K562 (cell line): ENCODE measurements around the gene CBX3. TPM values are rescaled to one million over a fixed set of nuclear protein-coding genes. Genes with fewer than 3 reads are reported as not detected.

Experiments used
- CBX5 ChIP-seq: IDR thresholded peaks from 2 replicates; pipeline ENCODE4 v1.6.1; 2014; ENCODE audit warnings: low read depth, borderline replicate concordance
- COPS2 ChIP-seq: fragments of 450-650 bp; conservative IDR thresholded peaks from 2 replicates; pipeline ENCODE4 v1.6.1; 2016; ENCODE audit warnings: mild to moderate bottlenecking, moderate library complexity
- EP400 ChIP-seq: fragments of 450-650 bp; IDR thresholded peaks from 2 replicates; pipeline ENCODE4 v1.6.1; 2017; ENCODE audit warnings: antibody characterized with exemption, mild to moderate bottlenecking, moderate library complexity
- FIP1L1 ChIP-seq: fragments of 200-400 bp; formaldehyde crosslinking; IDR thresholded peaks from 2 replicates; pipeline ENCODE4 v1.6.1; 2018; ENCODE audit warnings: mild to moderate bottlenecking, low read depth, low read length; ENCODE audit not compliant: poor library complexity, severe bottlenecking
- GATAD2B ChIP-seq: fragments of 450-650 bp; IDR thresholded peaks from 2 replicates; pipeline ENCODE4 v1.6.1; 2017; ENCODE audit warnings: mild to moderate bottlenecking, borderline replicate concordance
- HDAC2 ChIP-seq: fragments of 450-650 bp; IDR thresholded peaks from 2 replicates; pipeline ENCODE4 v1.6.1; 2016; ENCODE audit warnings: mild to moderate bottlenecking
- HIVEP1 ChIP-seq: fragments of 250-450 bp; sonication (Bioruptor Pico); IDR thresholded peaks from 2 replicates; pipeline ENCODE4 v1.4.0; 2020; ENCODE audit warnings: mild to moderate bottlenecking
- KLF6 ChIP-seq: fragments of 250-450 bp; sonication (Bioruptor Pico); IDR thresholded peaks from 2 replicates; pipeline ENCODE4 v1.4.0; 2020; ENCODE audit warnings: mild to moderate bottlenecking, moderate library complexity, borderline replicate concordance
- MBD2 ChIP-seq: sonication (generic); IDR thresholded peaks from 2 replicates; pipeline ENCODE4 v1.6.1; 2016; ENCODE audit warnings: low read depth, borderline replicate concordance
- NFIC ChIP-seq: fragments of 450-650 bp; IDR thresholded peaks from 2 replicates; pipeline ENCODE4 v1.6.1; 2017; ENCODE audit warnings: mild to moderate bottlenecking, inconsistent platforms
- NUFIP1 ChIP-seq: fragments of 450-650 bp; IDR thresholded peaks from 2 replicates; pipeline ENCODE4 v1.6.1; 2018; ENCODE audit not compliant: partially characterized antibody
- PHF8 ChIP-seq: fragments of 200-600 bp; sonication (generic); IDR thresholded peaks from 2 replicates; pipeline ENCODE4 v1.6.1; 2012; ENCODE audit warnings: mixed run types, mild to moderate bottlenecking, inconsistent platforms, low read length, moderate library complexity, borderline replicate concordance
- PTRF ChIP-seq: fragments of 450-650 bp; IDR thresholded peaks from 2 replicates; pipeline ENCODE4 v1.6.1; 2016; ENCODE audit warnings: mild to moderate bottlenecking, missing genetic modification characterization, missing compliant biosample characterization
- RFX7 ChIP-seq: fragments of 250-450 bp; sonication (Bioruptor Pico); IDR thresholded peaks from 2 replicates; pipeline ENCODE4 v1.5.1; 2021; ENCODE audit warnings: mild to moderate bottlenecking
- SETDB1 ChIP-seq: IDR thresholded peaks from one replicate; pipeline ENCODE4 v1.6.1; 2012; ENCODE audit warnings: low read length, control low read depth, inconsistent platforms
- SPI1 ChIP-seq: IDR thresholded peaks from 2 replicates; pipeline ENCODE4 v1.6.1; 2011; ENCODE audit warnings: low read depth, low read length, control low read depth, borderline replicate concordance
- SRSF3 ChIP-seq: fragments of 200-400 bp; formaldehyde crosslinking; IDR thresholded peaks from 2 replicates; pipeline ENCODE4 v1.6.1; 2016; ENCODE audit warnings: mild to moderate bottlenecking, low read length, moderate library complexity; ENCODE audit not compliant: insufficient read depth
- SRSF7 ChIP-seq: fragments of 200-400 bp; formaldehyde crosslinking; optimal IDR thresholded peaks from 2 replicates; pipeline ENCODE3; 2017; ENCODE audit warnings: mild to moderate bottlenecking, low read depth, low read length
- TSC22D4 ChIP-seq: fragments of 450-650 bp; IDR thresholded peaks from 2 replicates; pipeline ENCODE4 v1.6.1; 2016; ENCODE audit warnings: missing genetic modification characterization, missing biosample characterization, control low read depth
- ZBTB1 ChIP-seq: sonication (generic); formaldehyde crosslinking; IDR thresholded peaks from 2 replicates; pipeline ENCODE4 v1.8.1; 2023; ENCODE audit warnings: missing genetic modification reagents, low read depth, mild to moderate bottlenecking, borderline replicate concordance
- ZFP1 ChIP-seq: fragments of 450-650 bp; formaldehyde crosslinking; IDR thresholded peaks from 2 replicates; pipeline ENCODE4 v1.4.0; 2020; ENCODE audit warnings: mild to moderate bottlenecking, mixed read lengths
- ZNF121 ChIP-seq: sonication (generic); formaldehyde crosslinking; conservative IDR thresholded peaks from 2 replicates; pipeline ENCODE4 v1.8.0; 2022; ENCODE audit warnings: missing genetic modification reagents
- ZNF143 ChIP-seq: sonication (generic); formaldehyde crosslinking; IDR thresholded peaks from 2 replicates; pipeline ENCODE4 v1.9.0; 2022; ENCODE audit warnings: mild to moderate bottlenecking, missing genetic modification reagents
- ZNF444 ChIP-seq: fragments of 250-450 bp; sonication (Bioruptor Pico); IDR thresholded peaks from 2 replicates; pipeline ENCODE4 v1.4.0; 2020; ENCODE audit warnings: mild to moderate bottlenecking, moderate library complexity
- ZNF583 ChIP-seq: fragments of 250-450 bp; sonication (Bioruptor Pico); IDR thresholded peaks from 2 replicates; pipeline ENCODE4 v1.4.0; 2020
- polyA plus RNA-seq, 8 experiments: library from polyadenylated mRNA; depleted of rRNA in 4 of 8; stranded (reverse) in 5 of 8; unstranded in 3 of 8; fragments of >200 nt; fragmentation: Nextera tagmentation in 2 of 8; fragmentation: Illumina TruSeq in 1 of 8; extraction: Ambion mirVana in 2 of 8; extraction: Trizol in 1 of 8; gene quantifications; 2 replicates each; pipeline versions ENCODE4 v1.2.1 to v1.2.3, GENCODE V29; 2011 to 2014; ENCODE audit warnings: inconsistent platforms in 1 of 8, missing spikeins in 1 of 8
- total RNA-seq, 7 experiments: library from RNA; depleted of rRNA in 6 of 7; stranded (reverse); fragments of >200 nt in 6 of 7; fragmentation: Illumina TruSeq in 2 of 7; extraction: Trizol in 2 of 7; gene quantifications; 2 replicates each; pipeline versions ENCODE4 v1.2.1 to v1.2.3, GENCODE V29; 2011 to 2021; ENCODE audit warnings: low replicate concordance in 1 of 7
- TF ChIP-seq, protein P1 (sequence below): sonication (generic); formaldehyde crosslinking; IDR thresholded peaks from 2 replicates; pipeline ENCODE4 v1.4.0; 2020; ENCODE audit warnings: mild to moderate bottlenecking, missing genetic modification reagents
- TF ChIP-seq, protein P2 (sequence below): fragments of 250-450 bp; sonication (Bioruptor Pico); IDR thresholded peaks from 2 replicates; pipeline ENCODE4 v1.5.0; 2022; ENCODE audit warnings: mild to moderate bottlenecking

CBX3 gene
- total and polyA plus RNA-seq, 9 of the 15 experiments (the other 6 are each of a cell fraction or from before 2014, with no cell fraction given) = 198 to 413 (median 328) TPM

DNA sequence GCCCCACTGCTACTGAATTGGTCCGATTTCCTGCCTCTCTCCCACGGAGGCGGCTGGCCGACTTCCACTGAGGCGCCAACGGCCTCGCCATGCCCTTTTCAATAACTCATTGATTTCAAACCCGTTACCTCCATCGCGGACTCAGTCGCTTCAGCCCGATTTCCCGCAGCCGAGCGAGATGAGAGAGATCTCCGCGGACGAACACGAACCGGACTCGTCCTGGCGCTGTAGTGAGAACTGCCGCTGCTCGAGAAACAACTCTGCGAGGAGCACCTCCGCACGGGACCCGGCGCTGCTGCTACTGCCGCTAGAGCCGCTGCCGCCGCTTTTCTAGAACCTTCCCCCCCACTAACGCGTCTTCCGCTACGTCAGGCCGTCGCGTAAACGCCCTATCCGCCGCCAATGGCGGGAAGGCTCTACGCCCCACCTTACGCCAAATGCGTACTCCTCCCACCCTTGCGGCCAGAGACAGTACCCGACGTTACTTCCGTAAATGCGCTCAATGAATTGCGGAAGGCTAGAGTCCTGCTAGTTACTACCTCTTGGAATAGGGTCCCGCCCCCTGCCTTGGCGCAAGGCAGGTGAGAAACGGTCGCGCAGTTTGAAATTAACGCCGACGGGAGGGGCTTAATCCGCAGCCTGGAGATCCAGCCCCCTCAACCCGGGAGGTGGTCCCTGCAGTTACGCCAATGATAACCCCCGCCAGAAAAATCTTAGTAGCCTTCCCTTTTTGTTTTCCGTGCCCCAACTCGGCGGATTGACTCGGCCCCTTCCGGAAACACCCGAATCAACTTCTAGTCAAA is 900 bp upstream of the CBX3 start, which contains the start of gene HNRNPA2B1 (continued):
- TF ChIP-seq HIVEP1 (CRISPR knock-in tag) (0 out of 2 replicates have a peak, but pooled peaks have one; percentile 48), ZNF143 (CRISPR knock-in tag) (no peak), SRSF3 (0 out of 2 replicates have a peak, but pooled peaks have one; percentile 83), ZBTB1 (CRISPR knock-in tag) (peak; percentile 82), RFX7 (no peak), SPI1 (0 out of 2 replicates have a peak, but pooled peaks have one; percentile 0), ZFP1 (no peak), CBX5 (no peak), ZNF444 (CRISPR knock-in tag) (no peak), NUFIP1 (no peak), HDAC2 (0 out of 2 replicates have a peak, but pooled peaks have one; percentile 7), MBD2 (peak; percentile 83), EP400 (peak; percentile 60), ZNF583 (CRISPR knock-in tag) (0 out of 2 replicates have a peak, but pooled peaks have one; percentile 5), SRSF7 (no peak), SETDB1 (peak; percentile 49), TSC22D4 (no peak), ZNF121 (CRISPR knock-in tag) (peak; percentile 57; the same call in 1 of the 2 replicates), COPS2 (no peak), PHF8 (peak; percentile 88), KLF6 (no peak; the same call in 1 of the 2 replicates), FIP1L1 (peak; percentile 91), NFIC (peak; percentile 72), PTRF (tag) (no peak), GATAD2B (peak; percentile 51)
- TF ChIP-seq, protein P1, sequence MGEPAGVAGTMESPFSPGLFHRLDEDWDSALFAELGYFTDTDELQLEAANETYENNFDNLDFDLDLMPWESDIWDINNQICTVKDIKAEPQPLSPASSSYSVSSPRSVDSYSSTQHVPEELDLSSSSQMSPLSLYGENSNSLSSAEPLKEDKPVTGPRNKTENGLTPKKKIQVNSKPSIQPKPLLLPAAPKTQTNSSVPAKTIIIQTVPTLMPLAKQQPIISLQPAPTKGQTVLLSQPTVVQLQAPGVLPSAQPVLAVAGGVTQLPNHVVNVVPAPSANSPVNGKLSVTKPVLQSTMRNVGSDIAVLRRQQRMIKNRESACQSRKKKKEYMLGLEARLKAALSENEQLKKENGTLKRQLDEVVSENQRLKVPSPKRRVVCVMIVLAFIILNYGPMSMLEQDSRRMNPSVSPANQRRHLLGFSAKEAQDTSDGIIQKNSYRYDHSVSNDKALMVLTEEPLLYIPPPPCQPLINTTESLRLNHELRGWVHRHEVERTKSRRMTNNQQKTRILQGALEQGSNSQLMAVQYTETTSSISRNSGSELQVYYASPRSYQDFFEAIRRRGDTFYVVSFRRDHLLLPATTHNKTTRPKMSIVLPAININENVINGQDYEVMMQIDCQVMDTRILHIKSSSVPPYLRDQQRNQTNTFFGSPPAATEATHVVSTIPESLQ (CRISPR knock-in tag) = no peak
- TF ChIP-seq, protein P2, sequence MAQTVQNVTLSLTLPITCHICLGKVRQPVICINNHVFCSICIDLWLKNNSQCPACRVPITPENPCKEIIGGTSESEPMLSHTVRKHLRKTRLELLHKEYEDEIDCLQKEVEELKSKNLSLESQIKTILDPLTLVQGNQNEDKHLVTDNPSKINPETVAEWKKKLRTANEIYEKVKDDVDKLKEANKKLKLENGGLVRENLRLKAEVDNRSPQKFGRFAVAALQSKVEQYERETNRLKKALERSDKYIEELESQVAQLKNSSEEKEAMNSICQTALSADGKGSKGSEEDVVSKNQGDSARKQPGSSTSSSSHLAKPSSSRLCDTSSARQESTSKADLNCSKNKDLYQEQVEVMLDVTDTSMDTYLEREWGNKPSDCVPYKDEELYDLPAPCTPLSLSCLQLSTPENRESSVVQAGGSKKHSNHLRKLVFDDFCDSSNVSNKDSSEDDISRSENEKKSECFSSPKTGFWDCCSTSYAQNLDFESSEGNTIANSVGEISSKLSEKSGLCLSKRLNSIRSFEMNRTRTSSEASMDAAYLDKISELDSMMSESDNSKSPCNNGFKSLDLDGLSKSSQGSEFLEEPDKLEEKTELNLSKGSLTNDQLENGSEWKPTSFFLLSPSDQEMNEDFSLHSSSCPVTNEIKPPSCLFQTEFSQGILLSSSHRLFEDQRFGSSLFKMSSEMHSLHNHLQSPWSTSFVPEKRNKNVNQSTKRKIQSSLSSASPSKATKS (CRISPR knock-in tag) = no peak
